Measurements from ENCODE around the gene FDX2.
A peak's percentile ranks its signal among the peaks of the same experiment; 100 is the strongest.

FDX2 gene

DNA sequence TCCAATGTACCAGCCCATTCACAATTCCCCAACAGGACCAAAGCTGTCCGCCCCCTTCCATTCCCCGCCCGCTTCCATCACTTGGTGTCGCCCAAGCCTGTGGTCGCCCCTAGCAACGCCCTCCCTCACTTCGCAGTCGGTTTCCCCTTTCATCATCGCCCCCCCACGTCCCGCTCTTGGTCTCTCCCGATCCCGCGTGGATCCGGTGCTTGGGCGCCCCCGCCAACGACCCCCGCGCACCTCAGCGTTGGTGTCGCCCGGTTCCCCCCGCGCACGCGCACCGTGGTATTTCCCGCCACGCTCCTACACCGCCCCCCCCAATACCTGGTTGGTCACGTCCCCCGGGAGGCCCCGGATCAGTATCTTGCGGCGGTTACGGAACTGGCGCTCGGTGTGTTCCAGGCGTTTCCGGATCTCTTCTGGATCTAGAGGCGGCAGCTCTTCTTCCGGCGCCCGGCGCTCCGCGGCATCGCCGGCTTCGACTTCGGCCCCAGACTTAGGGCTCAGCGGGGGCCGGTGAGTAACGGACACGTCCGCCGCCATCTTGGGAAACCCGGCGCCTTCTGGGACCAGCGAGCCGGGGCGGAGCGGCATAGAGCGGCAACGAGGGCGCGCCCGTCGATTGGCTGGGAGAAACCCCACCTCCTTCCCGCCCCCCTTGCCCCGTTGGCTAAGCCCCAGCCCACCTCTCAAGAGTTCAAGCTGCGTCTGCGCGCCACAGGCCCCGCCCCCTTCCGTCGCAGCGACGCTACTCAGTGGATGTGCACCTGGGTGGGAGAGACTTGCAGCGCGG, 17.3 kb upstream of the FDX2 start, which contains the start of gene RAVER1:
Gene RAVER1, minus strand, starts transcription at position 565 of the 793 bp plus-strand sequence. Its CDS starts 22 bp downstream, at position 543.
- DNase-seq (ENCODE audit: low spot score) = peak; percentile 95

- no peak for DNase-seq (ENCODE audit: low spot score)
Measured at GRCh38 chr19:10332158-10332964, 16.5 kb upstream of the FDX2 start.

- no peak for DNase-seq (ENCODE audit: low spot score)
Measured at GRCh38 chr19:10329555-10329954, 13.7 kb upstream of the FDX2 start.

- DNase-seq (ENCODE audit: low spot score) = no peak
Measured at GRCh38 chr19:10328558-10329429, 13.0 kb upstream of the FDX2 start.

GRCh38 chr19:10327793-10328192, 12.0 kb upstream of the FDX2 start:
- no peak for DNase-seq (ENCODE audit: low spot score)

- no peak for DNase-seq (ENCODE audit: low spot score)
Measured at GRCh38 chr19:10325732-10326131, 9.9 kb upstream of the FDX2 start.

GRCh38 chr19:10321874-10322835, 6.3 kb upstream of the FDX2 start:
- DNase-seq (ENCODE audit: low spot score) = no peak

DNA sequence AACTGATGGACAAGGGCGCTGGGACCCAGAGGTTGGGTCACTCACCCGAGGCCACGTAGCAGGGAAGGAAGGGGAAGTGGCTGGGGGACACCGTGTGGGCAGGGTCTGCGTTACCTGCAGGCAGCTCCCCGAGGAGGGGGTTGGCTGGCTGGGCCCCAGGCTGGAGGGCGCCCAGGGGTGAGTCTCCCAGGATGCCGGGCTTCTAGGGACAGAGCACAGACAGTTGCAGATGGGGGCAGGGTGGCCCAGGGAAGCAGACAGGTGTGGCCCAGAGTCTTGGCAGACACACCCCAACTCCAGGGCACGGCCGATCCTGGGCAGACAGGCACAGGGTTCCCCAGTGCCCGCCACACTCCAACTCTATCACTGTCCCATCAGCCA, 5.6 kb upstream of the FDX2 start:
- no peak for DNase-seq (ENCODE audit: low spot score)

GRCh38 chr19:10320602-10321416, 5.0 kb upstream of the FDX2 start:
- no peak for DNase-seq (ENCODE audit: low spot score)

GRCh38 chr19:10318807-10319682, 3.2 kb upstream of the FDX2 start:
- DNase-seq (ENCODE audit: low spot score) = no peak

DNA sequence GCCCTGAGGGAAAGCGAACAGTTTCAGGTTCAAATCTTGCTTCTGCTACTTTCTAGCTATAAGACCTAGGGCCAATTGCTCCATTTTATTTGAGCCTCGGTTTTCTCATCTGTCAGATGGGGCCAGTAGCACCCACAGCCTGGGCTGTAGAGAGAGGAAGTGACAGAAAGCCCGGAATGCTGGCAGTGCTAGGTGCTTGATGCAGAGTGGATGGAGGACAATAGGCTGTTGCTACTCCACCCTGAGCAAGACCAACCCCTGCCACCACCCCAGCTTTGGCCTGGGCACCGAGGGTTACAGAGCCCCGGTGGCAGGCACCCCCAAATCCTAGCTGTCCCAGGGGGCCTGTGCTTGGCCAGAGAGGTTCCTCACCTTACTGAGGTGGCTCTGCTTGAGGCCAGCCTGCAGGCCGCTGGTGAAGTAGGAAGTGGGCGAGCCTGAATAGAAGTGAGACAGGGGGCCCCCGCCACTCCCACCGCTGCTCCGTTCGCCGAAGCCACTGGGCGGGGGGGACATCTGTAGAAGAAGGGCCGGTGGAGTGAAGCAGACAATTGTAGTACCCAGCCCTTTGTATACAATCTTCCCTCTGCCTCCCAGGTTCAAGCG, 2.1 kb upstream of the FDX2 start:
- no peak for DNase-seq (ENCODE audit: low spot score)

- no peak for DNase-seq (ENCODE audit: low spot score)
Measured at GRCh38 chr19:10317045-10317856, 1.4 kb upstream of the FDX2 start.

GRCh38 chr19:10316229-10317044, 622 bp upstream of the FDX2 start:
- DNase-seq (ENCODE audit: low spot score) = no peak

- DNase-seq (ENCODE audit: low spot score) = no peak
Measured at GRCh38 chr19:10309423-10309822, 6.4 kb downstream of the FDX2 start, which contains the start of gene ZGLP1. ZGLP1 (minus strand) TSS chr19:10309815.

GRCh38 chr19:10306327-10306726, 9.5 kb downstream of the FDX2 start:
- no peak for DNase-seq (ENCODE audit: low spot score)

DNA sequence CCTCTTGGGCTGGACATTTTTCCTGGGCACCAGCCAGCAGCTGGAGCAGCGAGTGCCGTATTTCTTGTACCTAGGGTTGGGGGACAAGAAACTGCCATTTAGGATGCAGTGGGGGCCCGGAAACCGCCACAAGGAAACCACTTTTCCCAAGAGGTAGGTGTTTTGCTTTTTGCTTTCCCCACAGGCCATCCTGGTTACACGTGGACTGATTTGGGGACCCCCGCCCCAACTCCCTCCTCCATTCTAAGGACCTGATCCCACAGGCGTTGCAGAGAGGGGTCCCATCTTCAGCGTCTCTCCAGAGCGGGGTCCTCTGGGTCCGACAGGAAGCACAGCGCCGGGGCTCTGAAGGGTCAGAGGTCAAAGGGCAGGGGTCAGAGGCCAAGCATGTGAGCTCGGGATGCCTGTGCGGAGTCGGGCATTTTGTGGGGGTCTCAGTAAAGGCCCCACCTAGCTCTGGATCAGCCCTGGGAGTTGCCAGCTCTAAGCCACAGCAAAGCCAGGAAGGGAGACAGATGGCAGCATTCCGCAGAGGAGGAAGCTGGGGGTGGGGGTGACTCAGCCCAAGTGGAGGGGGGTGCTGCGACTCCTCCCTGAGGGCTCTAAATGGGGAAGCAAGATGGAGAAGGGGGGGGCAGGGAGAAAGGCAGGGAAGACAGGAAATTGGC, 10.5 kb downstream of the FDX2 start:
- peak; percentile 37 for DNase-seq (ENCODE audit: low spot score)

Measured in pons (tissue), 1 donor.